Raji (cell line): Measurements from ENCODE around the gene CD36.

Experiments used
- POLR2A ChIP-seq: IDR thresholded peaks from 2 replicates; pipeline ENCODE4 v1.6.1; 2011; ENCODE audit warnings: low read depth, low read length, control low read depth; ENCODE audit not compliant: insufficient read depth

CD36 gene

GRCh38 chr7:80641548-80641947, 3.1 kb downstream of the CD36 start:
- no peak for TF ChIP-seq POLR2A

DNA sequence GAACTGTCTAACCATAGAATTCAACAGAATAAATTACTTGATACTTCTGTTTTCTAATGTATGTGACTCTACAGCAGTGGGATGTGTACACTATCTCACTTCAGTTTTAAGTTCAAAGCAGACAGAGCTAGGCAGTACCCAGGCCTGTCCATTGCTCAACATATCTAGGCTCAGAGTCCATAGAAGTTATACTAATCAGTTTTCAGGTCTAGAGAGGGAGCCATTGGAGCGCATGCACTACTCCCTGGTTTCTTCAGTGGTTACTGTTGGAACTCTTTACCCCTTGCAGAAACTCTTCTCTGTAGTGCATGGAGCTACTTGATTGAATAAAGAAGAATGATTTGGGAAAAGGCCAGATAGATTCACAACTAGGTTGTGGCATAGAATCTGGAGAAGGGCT, 4.4 kb downstream of the CD36 start:
- no peak for TF ChIP-seq POLR2A

- no peak for TF ChIP-seq POLR2A
Observed at GRCh38 chr7:80643336-80643915, 5.0 kb downstream of the CD36 start.

- TF ChIP-seq POLR2A: no peak
Observed at GRCh38 chr7:80644054-80644453, 5.6 kb downstream of the CD36 start.

GRCh38 chr7:80646083-80646865, 7.8 kb downstream of the CD36 start:
- TF ChIP-seq POLR2A: no peak

DNA sequence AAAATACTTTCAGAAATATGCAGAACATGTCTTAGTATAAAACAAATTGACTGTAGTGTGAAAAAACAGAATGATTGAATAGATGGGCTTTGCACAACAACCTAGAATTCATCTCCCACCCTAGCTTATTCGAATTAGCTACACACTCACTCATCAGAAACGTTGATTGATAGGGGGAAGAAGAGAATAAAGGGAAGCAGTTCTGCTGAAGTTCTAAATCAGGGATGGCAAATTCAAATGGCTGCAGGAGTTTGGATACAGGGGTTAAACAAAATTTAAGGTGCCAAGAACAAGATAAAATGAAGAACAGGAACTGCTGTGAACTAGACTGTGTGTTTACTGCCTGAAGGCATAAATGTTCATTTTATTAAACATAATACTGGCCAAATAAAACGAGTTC, 9.0 kb downstream of the CD36 start:
- TF ChIP-seq POLR2A: no peak

DNA sequence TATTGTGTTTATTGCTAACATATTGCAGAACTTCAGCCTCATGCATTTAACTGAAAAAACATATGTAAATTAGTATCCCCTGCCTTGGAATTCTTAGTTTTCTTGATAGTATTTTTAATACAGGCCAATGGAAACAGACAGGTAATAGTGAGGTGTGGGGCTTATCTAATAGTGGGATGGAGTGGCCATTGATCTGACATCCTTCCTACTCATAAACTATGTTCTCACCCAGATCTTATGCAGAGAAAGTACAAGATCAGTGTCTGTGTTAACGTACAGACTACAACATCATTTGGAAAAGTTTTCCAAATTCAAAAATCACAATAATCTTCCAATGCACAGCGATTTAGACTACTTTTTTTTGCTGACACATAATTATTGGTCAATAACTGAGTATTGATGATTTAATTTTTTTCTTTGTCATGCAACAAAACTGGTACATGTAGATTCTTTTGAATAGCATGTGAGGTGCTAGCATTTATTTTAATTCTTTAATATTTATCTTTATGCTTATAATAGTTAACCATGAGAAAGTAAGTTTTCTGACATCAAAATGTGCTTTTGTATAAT, 9.7 kb downstream of the CD36 start:
- no peak for TF ChIP-seq POLR2A

DNA sequence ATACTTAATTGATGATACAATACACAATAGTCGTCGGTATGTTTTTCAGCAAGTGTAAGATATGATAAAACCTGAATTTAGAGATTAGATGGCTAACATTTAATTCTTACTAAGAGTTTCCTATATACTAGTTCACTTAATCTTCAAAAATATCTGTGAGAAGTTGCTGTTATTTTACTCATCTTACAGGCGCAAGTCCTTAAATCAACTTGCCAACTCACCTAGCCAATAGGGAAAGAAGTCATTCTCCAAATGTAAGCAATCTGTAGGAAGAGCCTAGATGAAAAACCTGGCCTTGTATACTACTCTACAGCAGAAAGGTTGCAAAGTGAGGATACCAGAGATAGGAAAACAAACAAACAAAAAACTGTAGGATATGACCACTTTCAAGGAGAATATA, 10.6 kb downstream of the CD36 start:
- TF ChIP-seq POLR2A: no peak

- TF ChIP-seq POLR2A: no peak
Observed at GRCh38 chr7:80650030-80650429, 11.6 kb downstream of the CD36 start.

DNA sequence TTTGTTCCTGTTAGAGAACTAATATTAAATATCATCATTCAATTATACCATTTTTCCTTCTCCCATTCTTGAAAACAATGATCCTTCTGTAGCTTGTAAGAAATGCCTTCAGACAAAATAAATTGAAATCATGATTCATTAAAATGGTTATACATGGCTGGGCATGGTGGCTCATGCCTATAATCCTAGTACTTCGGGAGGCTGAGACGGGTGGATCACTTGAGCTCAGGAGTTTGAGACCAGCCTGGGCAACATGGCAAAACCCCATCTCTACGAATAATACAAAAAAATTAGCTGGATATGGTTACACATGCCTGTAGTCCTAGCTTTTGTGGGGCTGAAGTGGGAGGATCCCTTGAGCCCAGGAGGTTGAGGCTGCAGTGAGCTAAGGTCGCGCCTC, 13.0 kb downstream of the CD36 start:
- no peak for TF ChIP-seq POLR2A

DNA sequence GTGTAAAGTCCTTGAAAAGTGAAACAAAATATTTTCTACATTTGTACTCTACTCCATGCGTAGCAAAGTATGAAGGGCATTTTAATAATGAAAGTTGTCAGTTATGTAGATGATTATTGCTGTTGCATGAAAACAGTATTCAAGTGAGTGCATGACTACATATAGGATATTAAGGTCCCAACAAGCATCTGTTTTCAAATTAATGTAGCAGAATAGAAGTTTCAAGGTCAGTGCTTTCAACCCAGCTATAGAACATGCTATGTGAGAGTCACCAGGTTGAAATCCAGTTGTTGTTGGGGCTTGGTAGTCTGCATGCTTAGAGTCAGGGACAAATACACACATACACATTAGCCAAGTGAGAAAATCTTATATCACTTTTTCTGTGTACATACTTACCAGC, 14.8 kb downstream of the CD36 start:
- no peak for TF ChIP-seq POLR2A

- no peak for TF ChIP-seq POLR2A
Observed at GRCh38 chr7:80654887-80655340, 16.5 kb downstream of the CD36 start.

- TF ChIP-seq POLR2A: no peak
Observed at GRCh38 chr7:80656029-80656428, 17.6 kb downstream of the CD36 start.

- no peak for TF ChIP-seq POLR2A
Observed at GRCh38 chr7:80659120-80660055, 20.9 kb downstream of the CD36 start.

GRCh38 chr7:80660939-80661338, 22.5 kb downstream of the CD36 start:
- no peak for TF ChIP-seq POLR2A
